Activated CD4-positive, alpha-beta memory T cell treated with anti-CD3 and anti-CD28 coated beads, Interleukin-2, amount 10 ng/mL, durations not matched to agents 7 days and 5 days (primary cell): ENCODE results near the gene NPIPB6. TPM values are rescaled to one million over a fixed set of nuclear protein-coding genes. Genes with fewer than 3 reads are reported as not detected.

Experiments
- CTCF ChIA-PET: fragments of 350-600 bp; sonication (Branson Sonifier 250); formaldehyde crosslinking; loops from one replicate; lab custom pipeline; 2021; ENCODE audit warnings: antibody characterized with exemption, inconsistent platforms; lab: Charles Lee
- POLR2A ChIA-PET: fragments of 350-600 bp; sonication (Branson Sonifier 250); formaldehyde crosslinking; loops from one replicate; lab custom pipeline; 2021; ENCODE audit warnings: antibody characterized with exemption; lab: Charles Lee
- DNase-seq: peaks from one replicate; pipeline ENCODE4 v3.0.0-alpha.2; 2020
- H3K27ac Mint-ChIP-seq: one replicate; pipeline ENCODE4 v1.8.0; 2021; ENCODE audit warnings: mild to moderate bottlenecking, mixed read lengths
- H3K27me3 Mint-ChIP-seq: one replicate; pipeline ENCODE4 v1.8.0; 2021; ENCODE audit warnings: mixed read lengths
- H3K36me3 Mint-ChIP-seq: one replicate; pipeline ENCODE4 v1.8.0; 2021; ENCODE audit warnings: low read depth, mixed read lengths
- H3K4me1 Mint-ChIP-seq: one replicate; pipeline ENCODE4 v1.8.0; 2021; ENCODE audit warnings: mixed read lengths
- H3K4me3 Mint-ChIP-seq: one replicate; pipeline ENCODE4 v1.8.0; 2021; ENCODE audit warnings: mild to moderate bottlenecking, mixed read lengths
- H3K9me3 Mint-ChIP-seq: one replicate; pipeline ENCODE4 v1.8.0; 2021; ENCODE audit warnings: mixed read lengths
- total RNA-seq, 2 experiments: library from RNA; stranded (reverse); gene quantifications; one replicate each; pipeline ENCODE4 v1.2.3, GENCODE V29; 2021

The NPIPB6 gene
- total RNA-seq, 2 experiments from 2014 or later, result 0.60 to 1.5 TPM

- no peak for DNase-seq
Observed at GRCh38 chr16:28292731-28293600, 70.3 kb downstream of the NPIPB6 start.

More at GRCh38 chr16:28292731-28293600, 70.3 kb downstream of the NPIPB6 start:
- H3K27me3 Mint-ChIP-seq, result peaks cover 21% of the 10 kb centered on the region
- ChIA-PET CTCF (interaction anchor here (1.0 to 2.1 kb wide), 3 partner anchors 11 to 24 kb away, joined by 3 to 9 read pairs (median 7); no protein-coding TSS in a partner anchor), POLR2A (interaction anchor here (1.0 to 3.6 kb wide), 10 partner anchors 9 to 261 kb away, joined by 3 to 22 read pairs (median 4); partner anchors contain the start of gene SGF29)
- H3K27ac Mint-ChIP-seq, result peak overlapping the region; percentile 62
- peak overlapping the region; percentile 78 for H3K4me3 Mint-ChIP-seq
- H3K4me1 Mint-ChIP-seq, result peaks cover 69% of the 10 kb centered on the region
- peaks cover 10% of the 10 kb centered on the region for H3K36me3 Mint-ChIP-seq
- no peaks in the 10 kb centered on the region for H3K9me3 Mint-ChIP-seq

Other genes with a start within 250 kb of the NPIPB6 start
- 100 to 1,000 TPM; 218 to 223 TPM for gene XPO6, start 151.5 kb downstream of the NPIPB6 start, total RNA-seq
- 1 to 10 TPM; 9.8 TPM for gene SBK1, start 71.0 kb downstream of the NPIPB6 start, total RNA-seq
- gene EIF3CL, start 40.3 kb upstream of the NPIPB6 start, total RNA-seq, result 10 to 100 TPM; 42.0 to 51.0 TPM
- gene NPIPB7, start 108.8 kb upstream of the NPIPB6 start, total RNA-seq, result under 1 TPM in 1 of 2 experiments, not detected in 1; 0.25 TPM
- gene CLN3, start 128.6 kb upstream of the NPIPB6 start, total RNA-seq, result 10 to 100 TPM; 42.9 to 45.4 TPM
- 10 to 100 TPM; 20.9 TPM for gene APOBR, start 131.1 kb upstream of the NPIPB6 start, total RNA-seq
- not detected for gene IL27, start 143.3 kb upstream of the NPIPB6 start, total RNA-seq
- not detected for gene NUPR1, start 175.5 kb upstream of the NPIPB6 start, total RNA-seq
- gene SGF29, start 190.4 kb upstream of the NPIPB6 start, total RNA-seq, result 10 to 100 TPM; 25.8 to 28.0 TPM
- gene SULT1A2, start 233.5 kb upstream of the NPIPB6 start, total RNA-seq, result under 1 TPM; 0.13 to 0.15 TPM
- 1 to 10 TPM; 5.5 to 6.2 TPM for gene SULT1A1, start 246.5 kb upstream of the NPIPB6 start, total RNA-seq